Stomach (tissue), 4 donors: ENCODE results near the gene MYBPC1.

Experiments
- EP300 ChIP-seq: sonication (generic); formaldehyde crosslinking; IDR thresholded peaks from one replicate; pipeline ENCODE4 v1.6.1; 2017; ENCODE audit warnings: antibody characterized with exemption
- POLR2A ChIP-seq, 4 donors: fragments of 450-650 bp; IDR thresholded peaks; one replicate each; pipeline ENCODE4 v1.6.1; 2016; ENCODE audit warnings: antibody characterized with exemption in 4 of 4, control low read depth in 2 of 4, mild to moderate bottlenecking in 1 of 4, moderate library complexity in 1 of 4
- TF ChIP-seq, protein P1 (sequence below), 7 experiments: fragments of 450-650 bp in 4 of 7; fragments of 200-600 bp in 3 of 7; sonication (generic) in 3 of 7; IDR thresholded peaks; one replicate each; pipeline ENCODE4 v1.5.1; 2016 to 2019; ENCODE audit warnings: antibody characterized with exemption in 7 of 7, control low read depth in 2 of 7, mild to moderate bottlenecking in 1 of 7

DNA sequence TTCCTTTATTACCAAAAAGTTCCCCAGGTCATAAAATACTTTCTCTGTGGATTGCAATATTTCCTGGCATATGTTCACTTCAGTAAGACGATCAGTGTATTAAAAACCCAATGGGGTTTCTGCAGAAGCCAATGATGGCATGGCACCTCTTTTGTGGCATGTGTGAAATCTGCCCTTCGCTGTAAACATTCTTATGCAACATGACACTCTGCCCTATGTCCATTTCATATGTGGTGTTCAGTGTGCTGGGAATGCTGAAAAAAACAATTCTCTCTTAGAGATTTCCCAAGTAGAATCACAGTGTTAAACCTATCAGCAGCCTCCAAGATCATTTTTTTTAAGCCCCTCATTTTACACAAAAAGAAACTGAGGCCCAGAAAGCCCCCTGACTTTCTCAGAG is 2.3 kb upstream of the MYBPC1 start:
- TF ChIP-seq, protein P1, sequence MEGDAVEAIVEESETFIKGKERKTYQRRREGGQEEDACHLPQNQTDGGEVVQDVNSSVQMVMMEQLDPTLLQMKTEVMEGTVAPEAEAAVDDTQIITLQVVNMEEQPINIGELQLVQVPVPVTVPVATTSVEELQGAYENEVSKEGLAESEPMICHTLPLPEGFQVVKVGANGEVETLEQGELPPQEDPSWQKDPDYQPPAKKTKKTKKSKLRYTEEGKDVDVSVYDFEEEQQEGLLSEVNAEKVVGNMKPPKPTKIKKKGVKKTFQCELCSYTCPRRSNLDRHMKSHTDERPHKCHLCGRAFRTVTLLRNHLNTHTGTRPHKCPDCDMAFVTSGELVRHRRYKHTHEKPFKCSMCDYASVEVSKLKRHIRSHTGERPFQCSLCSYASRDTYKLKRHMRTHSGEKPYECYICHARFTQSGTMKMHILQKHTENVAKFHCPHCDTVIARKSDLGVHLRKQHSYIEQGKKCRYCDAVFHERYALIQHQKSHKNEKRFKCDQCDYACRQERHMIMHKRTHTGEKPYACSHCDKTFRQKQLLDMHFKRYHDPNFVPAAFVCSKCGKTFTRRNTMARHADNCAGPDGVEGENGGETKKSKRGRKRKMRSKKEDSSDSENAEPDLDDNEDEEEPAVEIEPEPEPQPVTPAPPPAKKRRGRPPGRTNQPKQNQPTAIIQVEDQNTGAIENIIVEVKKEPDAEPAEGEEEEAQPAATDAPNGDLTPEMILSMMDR (IDR thresholded peaks at IDR 0.05): no peak
- TF ChIP-seq EP300 (no peak), POLR2A (IDR thresholded peaks at IDR 0.05) (no peak)
